ENCODE measurements around the gene MMAB. TPM values are rescaled to one million over a fixed set of nuclear protein-coding genes. Genes with fewer than 3 reads are reported as not detected.

MMAB gene
- total RNA-seq, 2 donors from 2014 or later, result 59.1 to 76.6 TPM

- intact Hi-C loops (cut with DNase I), result no loop called here
- Histone ChIP-seq H3K9me3 (no peaks in the 10 kb centered on the region), H3K27ac (no peak overlapping the region), H3K4me3 (no peak overlapping the region), H3K27me3 (no peaks in the 10 kb centered on the region), H3K4me1 (no peaks in the 10 kb centered on the region), H3K36me3 (no peaks in the 10 kb centered on the region), H3K9ac (ENCODE audit: low read depth in 2 of 2, low read length in 2 of 2) (no peak overlapping the region)
- no peak for DNase-seq
- TF ChIP-seq CTCF (IDR thresholded peaks at IDR 0.05), result no peak
These were observed 19.0 kb upstream of the MMAB start for GRCh38 chr12:109592195-109592904.

GRCh38 chr12:109591041-109591440 is 17.7 kb upstream of the MMAB start:
- Histone ChIP-seq H3K36me3 (no peaks in the 10 kb centered on the region), H3K4me3 (no peak overlapping the region), H3K27ac (no peak overlapping the region), H3K27me3 (no peaks in the 10 kb centered on the region), H3K4me1 (no peaks in the 10 kb centered on the region), H3K9ac (ENCODE audit: low read depth in 2 of 2, low read length in 2 of 2) (no peak overlapping the region), H3K9me3 (no peaks in the 10 kb centered on the region)
- TF ChIP-seq CTCF (IDR thresholded peaks at IDR 0.05), result no peak
- intact Hi-C loops (cut with DNase I), result no loop called here
- DNase-seq, result no peak

- no peak overlapping the region for H3K9ac ChIP-seq (ENCODE audit: low read depth in 2 of 2, low read length in 2 of 2)
- no peaks in the 10 kb centered on the region for H3K36me3 ChIP-seq
- DNase-seq, result no peak
- no peak overlapping the region for H3K27ac ChIP-seq
- TF ChIP-seq CTCF (IDR thresholded peaks at IDR 0.05), result no peak
- H3K4me1 ChIP-seq, result no peaks in the 10 kb centered on the region
- no peaks in the 10 kb centered on the region for H3K27me3 ChIP-seq
- intact Hi-C loops (cut with DNase I), result no loop called here
- no peaks in the 10 kb centered on the region for H3K9me3 ChIP-seq
- no peak overlapping the region for H3K4me3 ChIP-seq
These were observed 17.3 kb upstream of the MMAB start for GRCh38 chr12:109590566-109590965.

- no peak overlapping the region for H3K27ac ChIP-seq
- no peaks in the 10 kb centered on the region for H3K9me3 ChIP-seq
- TF ChIP-seq CTCF (IDR thresholded peaks at IDR 0.05), result no peak
- intact Hi-C loops (cut with DNase I), result no loop called here
- no peak overlapping the region for H3K4me3 ChIP-seq
- no peaks in the 10 kb centered on the region for H3K4me1 ChIP-seq
- H3K36me3 ChIP-seq, result no peaks in the 10 kb centered on the region
- H3K9ac ChIP-seq (ENCODE audit: low read depth in 2 of 2, low read length in 2 of 2), result no peak overlapping the region
- no peak for DNase-seq
- H3K27me3 ChIP-seq, result no peaks in the 10 kb centered on the region
These were observed 16.5 kb upstream of the MMAB start for GRCh38 chr12:109589691-109590245.

- intact Hi-C loops (cut with DNase I), result no loop called here
- no peak for DNase-seq
- Histone ChIP-seq H3K4me1 (no peaks in the 10 kb centered on the region), H3K27ac (no peak overlapping the region), H3K9me3 (no peaks in the 10 kb centered on the region), H3K27me3 (no peaks in the 10 kb centered on the region), H3K4me3 (no peak overlapping the region), H3K36me3 (no peaks in the 10 kb centered on the region), H3K9ac (ENCODE audit: low read depth in 2 of 2, low read length in 2 of 2) (no peak overlapping the region)
- no peak for TF ChIP-seq CTCF (IDR thresholded peaks at IDR 0.05)
These were observed 15.9 kb upstream of the MMAB start for GRCh38 chr12:109589240-109589590.
